Dendritic cell treated with granulocyte-macrophage colony-stimulating factor and Interleukin-4, amounts not matched to agents 40 ng/mL and 50 ng/mL, for 4 days (primary cell): ENCODE data around the gene WEE1.

Experiments
- H3K27ac Mint-ChIP-seq: one replicate; pipeline ENCODE4 v1.8.0; 2022; ENCODE audit warnings: mild to moderate bottlenecking, mixed read lengths
- H3K27me3 Mint-ChIP-seq: one replicate; pipeline ENCODE4 v1.8.0; 2022; ENCODE audit warnings: mild to moderate bottlenecking, mixed read lengths
- H3K36me3 Mint-ChIP-seq: one replicate; pipeline ENCODE4 v1.8.0; 2022; ENCODE audit warnings: low read depth, mixed read lengths
- H3K4me1 Mint-ChIP-seq: one replicate; pipeline ENCODE4 v1.8.0; 2022; ENCODE audit warnings: low read depth, mixed read lengths
- H3K4me3 Mint-ChIP-seq: one replicate; pipeline ENCODE4 v1.8.0; 2022; ENCODE audit warnings: mild to moderate bottlenecking, moderate library complexity, mixed read lengths
- H3K9me3 Mint-ChIP-seq: one replicate; pipeline ENCODE4 v1.8.0; 2022; ENCODE audit warnings: mixed read lengths
- intact Hi-C: fragments of 100-400 bp; cut with micrococcal nuclease; formaldehyde crosslinking; loops from one replicate; pipeline ENCODE4 v1.15.0; 2022

The WEE1 gene

GRCh38 chr11:9636691-9637090 lies 63.2 kb downstream of the WEE1 start:
- no peaks in the 10 kb centered on the region for H3K36me3 Mint-ChIP-seq
- no peak overlapping the region for H3K27ac Mint-ChIP-seq
- no peaks in the 10 kb centered on the region for H3K27me3 Mint-ChIP-seq
- H3K4me3 Mint-ChIP-seq: no peak overlapping the region
- no peaks in the 10 kb centered on the region for H3K9me3 Mint-ChIP-seq
- H3K4me1 Mint-ChIP-seq: peaks cover 35% of the 10 kb centered on the region
- intact Hi-C loops: no loop called here

GRCh38 chr11:9639099-9639498 lies 65.6 kb downstream of the WEE1 start:
- no peaks in the 10 kb centered on the region for H3K9me3 Mint-ChIP-seq
- intact Hi-C loops: no loop called here
- no peaks in the 10 kb centered on the region for H3K36me3 Mint-ChIP-seq
- peaks cover 25% of the 10 kb centered on the region for H3K4me1 Mint-ChIP-seq
- peak overlapping the region; percentile 18 for H3K27ac Mint-ChIP-seq
- H3K27me3 Mint-ChIP-seq: no peaks in the 10 kb centered on the region
- H3K4me3 Mint-ChIP-seq: no peak overlapping the region
